ENCODE results near the gene APBA2. TPM values are rescaled to one million over a fixed set of nuclear protein-coding genes. Genes with fewer than 3 reads are reported as not detected.

The APBA2 gene
- total RNA-seq, 1 donor from 2014 or later, result 51.4 TPM

DNA sequence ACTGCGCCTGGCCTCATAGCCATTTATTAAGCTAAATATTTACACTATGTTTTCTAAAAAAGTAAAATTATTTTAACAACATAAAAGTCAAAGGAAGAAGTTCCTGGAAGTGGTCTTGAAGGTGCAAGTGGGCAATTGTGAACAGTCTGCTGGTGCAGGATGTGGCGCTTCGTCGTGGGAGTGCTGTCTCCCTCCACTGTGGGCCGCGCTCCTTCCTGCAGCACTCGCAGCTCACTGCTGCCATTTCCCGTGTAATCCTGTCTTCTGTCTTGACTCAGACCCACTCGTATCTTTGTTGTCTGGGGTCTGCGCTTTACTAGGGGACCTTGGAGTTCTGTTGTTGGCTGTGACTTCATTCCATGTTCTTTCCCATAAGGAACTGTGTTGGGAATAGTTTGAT, 56.3 kb downstream of the APBA2 start:
- DNase-seq (ENCODE audit: low read depth), result no peak
- H3K4me3 ChIP-seq (ENCODE audit: low read depth, low read length), result no peak overlapping the region
- no peaks in the 10 kb centered on the region for H3K27me3 ChIP-seq (ENCODE audit: control insufficient read depth, insufficient read depth, low read length)
- no peak for TF ChIP-seq CTCF (IDR thresholded peaks at IDR 0.05; ENCODE audit: insufficient read depth, low read length, poor library complexity, severe bottlenecking)
- no peaks in the 10 kb centered on the region for H3K36me3 ChIP-seq (ENCODE audit: control insufficient read depth, insufficient read depth, low read length)

GRCh38 chr15:28942571-28942970, 56.8 kb downstream of the APBA2 start:
- TF ChIP-seq CTCF (IDR thresholded peaks at IDR 0.05; ENCODE audit: insufficient read depth, low read length, poor library complexity, severe bottlenecking), result no peak
- Histone ChIP-seq H3K36me3 (ENCODE audit: control insufficient read depth, insufficient read depth, low read length) (no peaks in the 10 kb centered on the region), H3K27me3 (ENCODE audit: control insufficient read depth, insufficient read depth, low read length) (no peaks in the 10 kb centered on the region), H3K4me3 (ENCODE audit: low read depth, low read length) (no peak overlapping the region)
- no peak for DNase-seq (ENCODE audit: low read depth)

GRCh38 chr15:28943146-28943545, 57.4 kb downstream of the APBA2 start:
- no peaks in the 10 kb centered on the region for H3K36me3 ChIP-seq (ENCODE audit: control insufficient read depth, insufficient read depth, low read length)
- no peaks in the 10 kb centered on the region for H3K27me3 ChIP-seq (ENCODE audit: control insufficient read depth, insufficient read depth, low read length)
- no peak overlapping the region for H3K4me3 ChIP-seq (ENCODE audit: low read depth, low read length)
- TF ChIP-seq CTCF (IDR thresholded peaks at IDR 0.05; ENCODE audit: insufficient read depth, low read length, poor library complexity, severe bottlenecking), result no peak
- no peak for DNase-seq (ENCODE audit: low read depth)

- TF ChIP-seq CTCF (IDR thresholded peaks at IDR 0.05; ENCODE audit: insufficient read depth, low read length, poor library complexity, severe bottlenecking), result no peak
- H3K27me3 ChIP-seq (ENCODE audit: control insufficient read depth, insufficient read depth, low read length), result no peaks in the 10 kb centered on the region
- no peak overlapping the region for H3K4me3 ChIP-seq (ENCODE audit: low read depth, low read length)
- DNase-seq (ENCODE audit: low read depth), result no peak
- no peaks in the 10 kb centered on the region for H3K36me3 ChIP-seq (ENCODE audit: control insufficient read depth, insufficient read depth, low read length)
These were observed 57.9 kb downstream of the APBA2 start for GRCh38 chr15:28943611-28944230.

- H3K27me3 ChIP-seq (ENCODE audit: control insufficient read depth, insufficient read depth, low read length), result no peaks in the 10 kb centered on the region
- no peak for TF ChIP-seq CTCF (IDR thresholded peaks at IDR 0.05; ENCODE audit: insufficient read depth, low read length, poor library complexity, severe bottlenecking)
These were observed 58.5 kb downstream of the APBA2 start for GRCh38 chr15:28944286-28944685.

GRCh38 chr15:28944696-28945300, 59.0 kb downstream of the APBA2 start:
- no peak for DNase-seq (ENCODE audit: low read depth)
- no peak for TF ChIP-seq CTCF (IDR thresholded peaks at IDR 0.05; ENCODE audit: insufficient read depth, low read length, poor library complexity, severe bottlenecking)
- Histone ChIP-seq H3K4me3 (ENCODE audit: low read depth, low read length) (no peak overlapping the region), H3K36me3 (ENCODE audit: control insufficient read depth, insufficient read depth, low read length) (no peaks in the 10 kb centered on the region), H3K27me3 (ENCODE audit: control insufficient read depth, insufficient read depth, low read length) (no peaks in the 10 kb centered on the region)

More at GRCh38 chr15:28944286-28944685, 58.5 kb downstream of the APBA2 start:
- no peak overlapping the region for H3K4me3 ChIP-seq (ENCODE audit: low read depth, low read length)
- H3K36me3 ChIP-seq (ENCODE audit: control insufficient read depth, insufficient read depth, low read length), result no peaks in the 10 kb centered on the region
- DNase-seq (ENCODE audit: low read depth), result no peak
